Measurements from ENCODE around the gene ADAP1. TPM values are rescaled to one million over a fixed set of nuclear protein-coding genes. Genes with fewer than 3 reads are reported as not detected.
"Not testable (repeated sequence)": the region's sequence is repeated elsewhere in the genome, so short reads cannot be mapped to it uniquely, and the experiment has no call there.

The ADAP1 gene, protein sequence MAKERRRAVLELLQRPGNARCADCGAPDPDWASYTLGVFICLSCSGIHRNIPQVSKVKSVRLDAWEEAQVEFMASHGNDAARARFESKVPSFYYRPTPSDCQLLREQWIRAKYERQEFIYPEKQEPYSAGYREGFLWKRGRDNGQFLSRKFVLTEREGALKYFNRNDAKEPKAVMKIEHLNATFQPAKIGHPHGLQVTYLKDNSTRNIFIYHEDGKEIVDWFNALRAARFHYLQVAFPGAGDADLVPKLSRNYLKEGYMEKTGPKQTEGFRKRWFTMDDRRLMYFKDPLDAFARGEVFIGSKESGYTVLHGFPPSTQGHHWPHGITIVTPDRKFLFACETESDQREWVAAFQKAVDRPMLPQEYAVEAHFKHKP
- 10 to 100 TPM in 5 of 9 donors, 1 to 10 TPM in 4; 2.0 to 60.2 (median 11.5) TPM for total RNA-seq
- polyA plus RNA-seq, result 10 to 100 TPM in 1 of 3 donors, 1 to 10 TPM in 1, under 1 TPM in 1; 0.29 to 40.5 (median 7.1) TPM
- long read RNA-seq, donor 1, partial matches to known transcripts, result 0 of 2 reads
- long read RNA-seq, donor 1, other reads (novel, unspliced or antisense), result 0 of 2 reads
- long read RNA-seq, donor 2, result 0 reads
- long read RNA-seq, donor 3, result 0 reads
- long read RNA-seq, donor 4, partial matches to known transcripts, result 0 of 5 reads
- long read RNA-seq, donor 4, other reads (novel, unspliced or antisense), result 3 of 5 reads
- long read RNA-seq, donor 5, transcript ADAP1-201 (11 exons, 2,363 nt), result major isoform, 15 of 24 reads
- long read RNA-seq, donor 5, partial matches to known transcripts, result 1 of 24 reads
- long read RNA-seq, donor 5, other reads (novel, unspliced or antisense), result 5 of 24 reads
- long read RNA-seq, donor 6, partial matches to known transcripts, result 0 of 1 reads
- long read RNA-seq, donor 6, other reads (novel, unspliced or antisense), result 1 of 1 reads
- long read RNA-seq, donor 7, result 0 reads
- long read RNA-seq, donor 8, result 0 reads
- long read RNA-seq, donor 9, result 0 reads
- long read RNA-seq, donor 10, result 0 reads

DNA sequence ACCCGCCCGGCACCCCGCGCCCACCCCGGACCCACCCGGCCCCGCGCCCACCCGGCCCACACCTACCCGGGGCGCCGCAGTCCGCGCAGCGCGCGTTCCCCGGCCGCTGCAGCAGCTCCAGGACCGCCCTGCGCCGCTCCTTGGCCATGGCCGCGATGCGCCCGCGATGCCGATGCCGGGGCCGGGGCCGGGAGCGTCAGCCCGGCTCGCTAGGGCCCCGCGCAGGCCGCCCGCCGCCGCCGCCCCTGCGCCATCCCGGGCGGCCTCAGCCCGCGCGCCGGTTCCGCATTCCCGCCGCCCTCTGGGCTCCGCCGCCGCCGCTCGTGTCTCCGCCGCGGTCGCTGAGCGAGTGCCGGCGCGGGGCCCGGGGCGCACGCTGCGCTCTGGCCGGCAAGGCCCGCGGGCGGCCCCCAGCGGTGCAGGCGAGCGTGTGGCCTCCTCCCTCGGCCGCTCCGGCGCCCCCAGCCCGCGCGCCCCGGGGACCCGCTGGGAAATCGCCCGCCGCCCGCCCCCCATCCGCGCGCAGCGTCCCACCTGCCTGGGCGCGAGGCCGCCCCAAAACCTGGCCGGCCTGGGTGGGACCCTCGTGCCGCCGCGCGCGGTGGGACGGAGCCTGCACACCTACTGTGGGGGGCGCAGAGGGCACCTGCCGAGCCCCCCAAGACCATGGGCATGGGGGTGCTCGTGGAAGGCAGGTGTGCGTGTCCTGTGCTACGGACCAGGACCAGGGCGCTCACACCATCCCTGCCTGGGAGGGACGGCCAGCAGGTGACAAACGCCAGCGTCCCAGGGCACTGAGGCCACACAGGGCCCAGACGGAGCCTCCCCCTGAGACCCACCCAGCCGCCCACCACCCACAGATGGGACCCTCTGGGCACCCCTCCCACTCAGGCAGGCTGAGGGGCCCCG lies at the start of gene ADAP1:
ADAP1 (minus strand) TSS at position 351 of the 909 bp plus-strand sequence; CDS start at position 148, 203 bp downstream.
- H3K9me3 ChIP-seq (replicated peaks in 1 of 3), result no peaks in the 10 kb centered on the region
- 7 to 14% (median 9%) methylated on average over 11 to 112 of the region's 115 CpGs for WGBS, 4 donors

DNA sequence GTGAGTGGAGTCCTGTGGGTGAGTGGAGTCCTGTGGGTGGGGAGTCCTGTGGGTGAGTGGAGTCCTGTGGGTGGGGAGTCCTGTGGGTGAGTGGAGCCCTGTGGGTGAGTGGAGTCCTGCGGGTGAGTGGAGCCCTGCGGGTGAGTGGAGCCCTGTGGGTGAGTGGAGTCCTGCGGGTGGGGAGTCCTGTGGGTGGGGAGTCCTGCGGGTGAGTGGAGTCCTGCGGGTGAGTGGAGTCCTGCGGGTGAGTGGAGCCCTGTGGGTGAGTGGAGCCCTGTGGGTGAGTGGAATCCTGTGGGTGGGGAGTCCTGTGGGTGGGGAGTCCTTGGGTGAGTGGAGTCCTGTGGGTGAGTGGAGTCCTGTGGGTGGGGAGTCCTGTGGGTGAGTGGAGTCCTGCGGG lies 48.0 kb upstream of the ADAP1 start:
- H3K27me3 ChIP-seq; intact Hi-C loops (cut with DNase I); H3K9me3 ChIP-seq (replicated peaks in 1 of 3); H3K4me3 ChIP-seq; H3K27ac ChIP-seq; H3K36me3 ChIP-seq (replicated peaks in 1 of 2); DNase-seq; H3K4me1 ChIP-seq (replicated peaks in 1 of 2): not testable (repeated sequence)
- 89 to 100% (median 93%) methylated on average over 1 to 7 of the region's 7 CpGs; no CpG with 5 or more reads in 1 of the 4 donors for WGBS, 4 donors

More for the DNA sequence above, at the start of gene ADAP1:
- H3K27me3 ChIP-seq, result peaks cover 14% of the 10 kb centered on the region
- intact Hi-C loops (cut with DNase I), result loop anchor here in 1 of 2 donors (10.0 kb wide), 1 partner anchor 170 kb away; no protein-coding TSS in a partner anchor
- TF ChIP-seq, protein P1, sequence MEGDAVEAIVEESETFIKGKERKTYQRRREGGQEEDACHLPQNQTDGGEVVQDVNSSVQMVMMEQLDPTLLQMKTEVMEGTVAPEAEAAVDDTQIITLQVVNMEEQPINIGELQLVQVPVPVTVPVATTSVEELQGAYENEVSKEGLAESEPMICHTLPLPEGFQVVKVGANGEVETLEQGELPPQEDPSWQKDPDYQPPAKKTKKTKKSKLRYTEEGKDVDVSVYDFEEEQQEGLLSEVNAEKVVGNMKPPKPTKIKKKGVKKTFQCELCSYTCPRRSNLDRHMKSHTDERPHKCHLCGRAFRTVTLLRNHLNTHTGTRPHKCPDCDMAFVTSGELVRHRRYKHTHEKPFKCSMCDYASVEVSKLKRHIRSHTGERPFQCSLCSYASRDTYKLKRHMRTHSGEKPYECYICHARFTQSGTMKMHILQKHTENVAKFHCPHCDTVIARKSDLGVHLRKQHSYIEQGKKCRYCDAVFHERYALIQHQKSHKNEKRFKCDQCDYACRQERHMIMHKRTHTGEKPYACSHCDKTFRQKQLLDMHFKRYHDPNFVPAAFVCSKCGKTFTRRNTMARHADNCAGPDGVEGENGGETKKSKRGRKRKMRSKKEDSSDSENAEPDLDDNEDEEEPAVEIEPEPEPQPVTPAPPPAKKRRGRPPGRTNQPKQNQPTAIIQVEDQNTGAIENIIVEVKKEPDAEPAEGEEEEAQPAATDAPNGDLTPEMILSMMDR (IDR thresholded peaks at IDR 0.05), result peak in 2 of 6 experiments; percentile 3 to 42
- no peak for TF ChIP-seq POLR2A (IDR thresholded peaks at IDR 0.05)
- peak within 1 kb of the TSS in 2 of 4 donors; percentile 27 to 68 for H3K4me3 ChIP-seq
- H3K4me1 ChIP-seq (replicated peaks in 1 of 2), result peaks cover 0 to 8% of the 10 kb centered on the region in 2 donors
- no peaks in the 10 kb centered on the region for H3K36me3 ChIP-seq (replicated peaks in 1 of 2)
- peak in 2 of 7 donors; percentile 18 to 53 for DNase-seq
- peak within 1 kb of the TSS in 2 of 5 donors; percentile 33 to 82 for H3K27ac ChIP-seq

DNA sequence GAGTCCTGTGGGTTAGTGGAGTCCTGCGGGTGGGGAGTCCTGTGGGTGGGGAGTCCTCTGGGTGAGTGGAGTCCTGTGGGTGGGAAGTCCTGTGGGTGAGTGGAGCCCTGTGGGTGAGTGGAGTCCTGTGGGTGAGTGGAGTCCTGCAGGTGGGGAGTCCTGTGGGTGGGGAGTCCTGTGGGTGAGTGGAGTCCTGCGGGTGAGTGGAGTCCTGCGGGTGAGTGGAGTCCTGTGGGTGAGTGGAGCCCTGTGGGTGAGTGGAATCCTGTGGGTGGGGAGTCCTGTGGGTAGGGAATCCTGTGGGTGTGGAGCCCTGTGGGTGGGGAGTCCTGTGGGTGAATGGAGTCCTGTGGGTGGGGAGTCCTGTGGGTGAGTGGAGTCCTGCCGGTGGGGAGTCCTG lies 47.5 kb upstream of the ADAP1 start:
- H3K27me3 ChIP-seq; H3K4me3 ChIP-seq; DNase-seq; H3K27ac ChIP-seq; H3K9me3 ChIP-seq (replicated peaks in 1 of 3); intact Hi-C loops (cut with DNase I); H3K4me1 ChIP-seq (replicated peaks in 1 of 2); H3K36me3 ChIP-seq (replicated peaks in 1 of 2): not testable (repeated sequence)
- 88 to 98% (median 91%) methylated on average over 3 to 4 of the region's 4 CpGs for WGBS, 4 donors

DNA sequence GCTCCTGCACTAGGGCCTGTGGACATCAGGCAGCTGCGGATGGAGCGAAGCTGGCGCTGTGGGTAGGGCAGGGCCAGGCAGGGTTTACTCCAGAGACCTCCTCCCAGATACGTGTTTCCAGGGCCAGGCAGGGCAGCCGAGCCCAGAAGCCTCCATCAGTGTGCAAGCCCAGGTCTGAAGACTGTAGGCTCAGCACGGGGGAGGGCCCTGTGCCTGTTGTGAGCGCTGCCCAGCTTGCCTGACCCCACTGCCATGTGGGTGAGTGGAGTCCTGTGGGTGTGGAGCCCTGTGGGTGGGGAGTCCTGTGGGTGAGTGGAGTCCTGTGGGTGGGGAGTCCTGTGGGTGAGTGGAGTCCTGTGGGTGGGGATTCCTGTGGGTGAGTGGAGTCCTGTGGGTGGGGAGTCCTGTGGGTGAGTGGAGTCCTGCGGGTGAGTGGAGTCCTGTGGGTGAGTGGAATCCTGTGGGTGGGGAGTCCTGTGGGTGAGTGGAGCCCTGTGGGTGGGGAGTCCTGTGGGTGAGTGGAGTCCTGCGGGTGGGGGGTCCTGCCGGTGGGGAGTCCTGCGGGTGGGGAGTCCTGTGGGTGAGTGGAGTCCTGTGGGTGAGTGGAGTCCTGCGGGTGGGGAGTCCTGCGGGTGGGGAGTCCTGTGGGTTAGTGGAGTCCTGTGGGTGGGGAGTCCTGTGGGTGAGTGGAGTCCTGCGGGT lies 46.7 kb upstream of the ADAP1 start:
- H3K4me3 ChIP-seq; H3K9me3 ChIP-seq (replicated peaks in 1 of 3); H3K4me1 ChIP-seq (replicated peaks in 1 of 2); H3K36me3 ChIP-seq (replicated peaks in 1 of 2); H3K27me3 ChIP-seq; DNase-seq; intact Hi-C loops (cut with DNase I); H3K27ac ChIP-seq: not testable (repeated sequence)
- WGBS, 4 donors, result 83 to 97% (median 92%) methylated on average over 5 to 14 of the region's 14 CpGs

Measured in adrenal gland (tissue), 19 donors.